ENCODE measurements around the gene TEX10.
"Not testable (repeated sequence)": the region's sequence is repeated elsewhere in the genome, so short reads cannot be mapped to it uniquely, and the experiment has no call there.

TEX10 gene

GRCh38 chr9:100352727-100353505 lies at the start of gene TEX10:
Gene TEX10 (minus strand): TSS chr9:100352942. CDS start chr9:100349363, 3,579 bp downstream.
- DNase-seq: peak; percentile 79

- DNase-seq: no peak
Observed at GRCh38 chr9:100401042-100401441, 48.3 kb upstream of the TEX10 start.

- DNase-seq: no peak
Observed at GRCh38 chr9:100397529-100398266, 45.0 kb upstream of the TEX10 start.

DNA sequence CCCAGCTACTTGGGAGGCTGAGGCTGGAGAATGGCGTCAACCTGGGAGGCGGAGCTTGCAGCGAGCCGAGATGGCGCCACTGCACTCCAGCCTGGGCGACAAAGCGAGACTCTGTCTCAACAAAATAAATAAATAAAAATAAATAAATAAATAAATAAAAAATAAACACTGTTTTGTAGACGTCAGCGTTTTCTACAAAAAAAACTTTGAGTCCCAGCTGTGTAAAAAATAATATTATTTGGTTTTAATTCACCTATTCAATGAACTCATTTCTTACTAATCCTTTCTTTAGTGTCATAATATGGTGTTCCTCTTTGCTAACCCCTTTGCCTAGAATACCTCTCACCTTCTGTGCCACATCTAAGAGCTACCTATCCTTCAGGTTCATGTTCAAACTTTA lies 44.0 kb upstream of the TEX10 start:
- no peak for DNase-seq

- DNase-seq: no peak
Observed at GRCh38 chr9:100394816-100395215, 42.1 kb upstream of the TEX10 start.

- DNase-seq: no peak
Observed at GRCh38 chr9:100394032-100394695, 41.4 kb upstream of the TEX10 start.

DNA sequence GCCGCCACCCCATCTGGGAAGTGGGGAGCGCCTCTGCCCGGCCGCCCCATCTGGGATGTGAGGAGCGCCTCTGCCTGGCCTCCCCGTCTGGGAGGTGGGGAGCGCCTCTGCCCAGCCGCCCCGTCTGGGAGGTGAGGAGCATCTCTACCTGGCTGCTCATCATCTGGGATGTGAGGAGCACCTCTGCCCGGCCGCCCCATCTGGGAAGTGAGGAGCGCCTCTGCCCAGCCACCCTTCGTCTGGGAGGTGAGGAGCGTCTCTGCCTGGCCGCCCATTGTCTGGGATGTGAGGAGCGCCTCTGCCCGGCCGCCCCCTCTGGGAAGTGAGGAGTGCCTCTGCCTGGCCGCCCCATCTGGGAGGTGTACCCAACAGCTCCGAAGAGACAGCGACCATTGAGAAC lies 40.2 kb upstream of the TEX10 start:
- not testable (repeated sequence) for DNase-seq

DNA sequence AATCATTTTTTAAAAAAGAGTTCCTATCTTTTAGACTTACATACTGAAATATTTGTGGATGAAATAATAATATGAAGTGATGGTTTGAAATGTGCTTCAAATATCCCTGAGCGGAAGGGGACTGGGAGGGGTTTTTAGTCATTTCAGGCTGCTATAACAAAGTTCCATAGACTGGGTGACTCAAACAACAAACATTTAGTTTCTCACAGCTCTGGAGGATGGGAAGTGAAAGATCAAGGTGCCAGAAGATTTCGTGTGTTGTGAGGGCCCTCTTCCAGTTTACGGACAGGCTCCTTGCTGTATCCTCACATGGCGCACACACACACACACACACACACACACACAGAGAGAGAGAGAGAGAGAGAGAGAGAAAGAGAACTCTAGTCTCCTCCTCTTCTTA lies 27.1 kb upstream of the TEX10 start:
- DNase-seq: no peak

DNA sequence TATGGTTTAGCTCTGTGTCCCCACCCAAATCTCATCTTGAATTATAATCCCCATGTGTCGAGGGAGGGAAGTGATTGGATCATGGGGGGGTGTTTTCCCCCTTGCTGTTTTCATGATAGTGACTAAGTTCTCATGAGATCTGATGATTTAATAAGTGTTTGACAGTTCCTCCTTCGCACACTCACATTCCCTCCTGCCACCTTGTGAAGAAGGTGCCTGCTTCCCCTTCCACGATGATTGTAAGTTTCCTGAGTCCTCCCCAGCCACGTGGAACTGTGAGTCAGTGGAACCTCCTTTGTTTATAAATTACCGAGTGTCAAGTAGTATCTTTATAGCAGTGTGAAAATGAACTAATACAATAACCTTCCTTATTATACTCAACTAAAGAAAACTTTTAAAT lies 24.3 kb upstream of the TEX10 start:
- no peak for DNase-seq

- no peak for DNase-seq
Observed at GRCh38 chr9:100375658-100376057, 22.9 kb upstream of the TEX10 start.

GRCh38 chr9:100372648-100373047 lies 19.9 kb upstream of the TEX10 start:
- DNase-seq: no peak

- no peak for DNase-seq
Observed at GRCh38 chr9:100370064-100370723, 17.5 kb upstream of the TEX10 start.

DNA sequence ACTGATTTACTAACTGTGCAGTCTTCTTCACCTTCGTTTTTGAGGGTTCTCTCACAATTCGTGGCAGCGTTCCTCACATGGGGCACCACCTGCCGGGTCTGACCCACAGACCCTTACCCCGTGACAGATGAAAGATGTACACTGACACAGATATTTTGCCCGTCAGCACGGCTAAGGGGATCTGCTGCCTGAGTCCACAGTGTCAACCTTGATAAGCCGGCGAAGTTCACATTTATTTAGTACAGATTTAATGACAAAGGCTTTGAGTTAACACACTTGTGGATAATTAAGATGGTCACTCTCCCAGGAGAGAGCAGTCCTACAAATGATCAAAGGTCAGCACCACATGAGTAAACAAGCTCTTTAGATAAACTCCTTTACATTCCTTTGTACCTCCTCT lies 15.9 kb upstream of the TEX10 start:
- DNase-seq: no peak

GRCh38 chr9:100366121-100366520 lies 13.4 kb upstream of the TEX10 start:
- DNase-seq: no peak

- no peak for DNase-seq
Observed at GRCh38 chr9:100364013-100364412, 11.3 kb upstream of the TEX10 start.

DNA sequence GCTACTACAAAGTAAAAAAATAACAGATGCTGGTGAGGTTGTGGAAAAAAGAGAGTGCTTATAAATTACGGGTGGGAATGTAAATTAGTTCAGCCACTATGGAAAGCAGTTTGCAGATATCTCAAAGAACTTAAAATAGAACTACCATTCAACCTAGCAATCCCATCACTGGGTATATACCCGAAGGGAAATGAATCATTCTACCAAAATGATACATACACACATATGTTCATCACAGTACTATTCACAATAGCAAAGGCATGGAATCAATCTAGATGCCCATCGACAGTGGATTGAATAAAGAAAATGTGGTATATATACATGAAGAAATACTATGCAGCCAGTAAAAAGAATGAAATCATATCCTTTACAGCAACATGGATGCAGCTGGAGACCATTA lies 6.3 kb upstream of the TEX10 start:
- no peak for DNase-seq

DNA sequence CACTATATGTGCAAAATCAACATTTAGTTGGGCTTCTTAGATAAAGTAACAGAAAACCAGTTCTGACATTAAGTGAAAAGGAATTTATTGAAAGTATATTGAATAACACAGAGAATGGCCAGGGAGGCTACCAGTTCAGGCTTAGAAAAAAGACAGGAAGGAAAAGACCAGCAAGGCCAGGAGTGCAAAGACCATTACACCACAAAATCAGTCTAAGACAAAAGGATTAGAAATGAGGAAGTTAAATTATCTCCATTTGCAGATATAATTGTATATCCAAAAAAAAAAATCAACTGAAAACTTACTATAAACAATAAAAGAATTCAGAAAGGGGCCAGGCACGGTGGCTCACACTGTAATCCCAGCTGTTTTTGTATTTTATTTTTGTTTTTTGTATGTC lies 4.8 kb upstream of the TEX10 start:
- no peak for DNase-seq

DNA sequence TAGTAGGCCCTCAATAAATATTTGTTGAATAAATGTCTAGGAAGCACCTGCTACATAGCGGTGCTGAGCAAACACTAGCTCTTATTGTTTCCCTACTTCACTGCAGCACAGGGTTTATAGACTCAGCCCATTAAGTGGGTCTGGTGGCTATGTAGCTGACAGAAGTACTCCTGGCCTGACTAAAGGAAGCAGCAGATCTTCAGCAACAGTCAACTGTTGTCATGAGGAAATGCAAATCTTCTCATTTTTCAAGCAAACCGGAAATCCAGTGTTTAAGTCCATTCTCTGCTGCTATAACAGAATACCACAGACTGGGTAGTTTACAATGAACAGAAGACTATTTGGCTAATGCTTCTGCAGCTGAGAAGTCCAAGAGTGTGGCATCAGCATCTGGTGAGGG lies 2.8 kb upstream of the TEX10 start:
- no peak for DNase-seq

DNA sequence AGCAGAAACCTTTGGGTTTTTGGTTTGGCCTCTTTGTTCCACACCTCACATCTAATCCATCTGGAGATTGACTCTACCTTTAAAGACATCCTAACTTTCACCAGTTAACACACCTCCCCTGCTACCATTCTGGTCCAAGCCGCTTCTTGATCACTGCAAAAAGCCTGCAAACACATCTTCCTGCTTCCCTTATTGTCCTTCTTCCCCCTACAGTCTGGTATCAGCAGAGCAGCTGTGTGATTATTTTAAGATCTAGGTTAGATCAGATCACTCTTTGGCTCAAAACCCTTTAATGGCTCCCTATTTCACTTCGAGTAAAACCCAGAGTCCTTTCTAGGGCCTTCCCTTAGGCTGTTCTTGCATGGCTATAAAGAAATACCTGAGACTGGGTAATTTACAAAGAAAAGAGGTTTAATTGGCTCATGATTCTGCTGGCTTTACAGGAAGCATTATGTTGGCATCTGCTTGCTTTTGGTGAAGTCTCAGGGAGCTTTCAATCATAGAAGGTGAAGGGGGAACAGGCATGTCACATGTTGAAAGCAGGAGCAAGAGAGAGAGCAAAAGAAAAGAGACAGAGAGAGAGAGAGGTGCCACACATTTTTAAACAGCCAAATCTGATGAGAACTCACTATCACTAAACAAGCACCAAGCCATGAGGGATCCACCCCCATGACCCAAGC lies 1.5 kb upstream of the TEX10 start:
- no peak for DNase-seq

GRCh38 chr9:100352201-100352726 lies 478 bp downstream of the TEX10 start:
- peak; percentile 10 for DNase-seq

DNA sequence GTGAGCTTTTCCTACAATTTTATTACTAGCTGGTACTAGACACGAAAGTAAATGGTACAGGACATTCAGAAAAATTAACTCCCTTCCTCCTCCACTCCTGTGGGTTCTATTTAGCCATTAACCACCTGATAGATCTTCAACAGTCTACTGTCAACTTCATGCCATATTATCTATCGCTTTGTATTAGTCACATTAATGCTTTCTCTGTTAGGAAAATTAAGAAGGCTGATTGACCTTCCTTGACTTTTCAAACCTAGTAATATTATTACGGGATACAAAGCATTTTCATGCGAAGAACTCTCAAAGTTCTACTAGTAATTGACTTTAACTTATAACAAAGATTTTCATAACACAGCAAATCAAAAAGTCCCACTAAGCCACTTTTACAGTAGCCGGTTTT lies 1.2 kb downstream of the TEX10 start:
- no peak for DNase-seq

DNA sequence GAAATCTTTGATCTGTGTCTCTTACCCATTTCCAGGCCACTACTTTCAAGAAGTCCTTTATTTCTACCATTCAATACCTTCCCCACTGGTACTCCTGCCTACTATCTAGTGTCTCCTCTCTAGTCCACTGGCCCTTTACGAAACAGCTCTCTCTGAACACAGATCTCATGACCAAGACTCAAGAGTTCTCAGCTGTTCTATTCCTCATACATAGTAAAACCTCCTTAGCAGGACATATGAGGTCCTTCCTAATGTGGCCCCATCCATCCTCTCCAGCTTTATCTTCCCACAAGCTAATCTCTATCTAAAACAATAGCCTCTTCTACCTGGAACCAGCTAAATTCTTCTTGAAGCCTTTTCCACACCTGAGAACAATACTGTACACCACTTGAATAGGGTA lies 2.6 kb downstream of the TEX10 start:
- DNase-seq: no peak

DNA sequence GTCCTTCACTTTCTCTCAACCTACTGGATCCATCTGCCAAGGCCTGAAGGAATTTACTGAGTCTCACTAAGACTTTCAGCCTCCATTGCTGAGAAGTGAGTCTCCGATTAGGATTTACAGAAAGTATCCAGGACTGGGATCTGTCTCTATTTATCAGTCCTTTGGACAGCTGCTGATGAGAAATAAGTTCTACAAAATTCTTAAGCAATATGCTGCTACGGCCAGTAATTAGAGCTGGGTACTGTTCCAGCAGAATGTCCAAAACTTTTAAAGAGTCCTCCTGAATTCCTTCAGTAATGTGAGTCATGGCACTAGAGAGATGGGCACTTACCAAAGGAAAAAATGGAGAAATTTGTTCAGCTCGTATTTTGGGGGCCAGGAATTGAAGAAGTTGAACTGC lies 5.9 kb downstream of the TEX10 start:
- no peak for DNase-seq

Measured in NK-92 treated with Interleukin-12 subunit alpha and Interleukin-12 subunit beta, amount 100 ng/mL, for 24 hours (cell line).